ENCODE data around the gene IL22RA1.
A peak's percentile ranks its signal among the peaks of the same experiment; 100 is the strongest.

IL22RA1 gene

DNA sequence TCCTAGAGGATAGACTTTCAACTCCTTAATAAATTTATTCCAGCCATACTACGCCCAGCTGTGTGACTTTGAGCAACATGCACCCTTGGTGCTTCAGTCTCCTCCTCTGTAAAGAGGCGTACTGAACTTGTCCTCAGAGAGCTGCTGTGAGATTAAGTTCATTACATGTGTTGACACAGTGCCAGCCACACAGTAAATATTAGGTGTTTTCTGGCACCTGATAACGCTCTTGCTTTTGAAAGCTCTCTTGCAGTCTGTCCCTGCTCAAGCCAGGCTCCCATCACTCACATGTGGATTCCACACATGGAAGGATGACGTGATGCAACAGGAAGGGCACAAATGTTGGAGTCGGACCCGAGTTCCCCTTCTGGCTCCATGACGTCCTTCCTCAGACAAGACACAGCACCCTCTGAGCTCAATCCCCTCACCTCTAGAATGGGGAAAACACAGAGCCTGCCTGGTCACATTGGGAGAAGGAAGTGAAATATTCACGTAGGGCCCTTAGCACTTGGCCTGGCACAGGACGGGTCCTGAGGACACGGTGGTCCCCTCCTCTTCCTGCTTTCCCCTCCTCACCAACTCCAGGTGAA is 36.4 kb upstream of the IL22RA1 start:
- no peaks in the 10 kb centered on the region for H3K27me3 Mint-ChIP-seq
- no peak overlapping the region for H3K4me3 Mint-ChIP-seq
- no peak for ATAC-seq (replicated peaks; ENCODE audit: extremely low read depth, poor library complexity, severe bottlenecking)
- DNase-seq (ENCODE audit: low spot score in 2 of 2) = no peak
- H3K27ac Mint-ChIP-seq (ENCODE audit: low read depth) = no peak overlapping the region
- H3K4me1 Mint-ChIP-seq = peaks cover 10% of the 10 kb centered on the region
- H3K9me3 Mint-ChIP-seq = no peaks in the 10 kb centered on the region
- H3K36me3 Mint-ChIP-seq (ENCODE audit: insufficient read depth) = peaks cover 12% of the 10 kb centered on the region

DNA sequence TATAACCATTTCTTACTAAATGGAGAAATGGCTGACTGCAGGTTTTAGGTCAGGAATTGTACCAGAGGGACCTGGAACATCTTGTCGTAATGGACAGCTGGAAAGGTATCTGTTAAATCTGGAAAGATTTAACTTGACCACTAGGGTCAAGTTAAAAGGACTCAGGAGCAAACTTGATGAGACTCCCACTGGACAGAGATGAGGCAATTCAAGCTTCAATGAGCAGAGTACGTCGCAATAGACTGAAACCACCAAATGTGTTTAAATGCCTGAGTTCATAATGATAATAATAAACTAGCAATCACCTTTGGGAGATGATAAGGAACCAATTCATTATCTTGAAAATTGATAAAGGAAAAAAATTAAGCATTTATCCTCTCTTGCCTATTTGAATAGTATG is 35.5 kb upstream of the IL22RA1 start:
- Mint-ChIP-seq H3K4me3 (no peak overlapping the region), H3K9me3 (no peaks in the 10 kb centered on the region), H3K27me3 (no peaks in the 10 kb centered on the region), H3K4me1 (peaks cover 12% of the 10 kb centered on the region), H3K36me3 (ENCODE audit: insufficient read depth) (peaks cover 12% of the 10 kb centered on the region), H3K27ac (ENCODE audit: low read depth) (no peak overlapping the region)
- DNase-seq (ENCODE audit: low spot score in 2 of 2) (no peak), ATAC-seq (replicated peaks; ENCODE audit: extremely low read depth, poor library complexity, severe bottlenecking) (no peak)

DNA sequence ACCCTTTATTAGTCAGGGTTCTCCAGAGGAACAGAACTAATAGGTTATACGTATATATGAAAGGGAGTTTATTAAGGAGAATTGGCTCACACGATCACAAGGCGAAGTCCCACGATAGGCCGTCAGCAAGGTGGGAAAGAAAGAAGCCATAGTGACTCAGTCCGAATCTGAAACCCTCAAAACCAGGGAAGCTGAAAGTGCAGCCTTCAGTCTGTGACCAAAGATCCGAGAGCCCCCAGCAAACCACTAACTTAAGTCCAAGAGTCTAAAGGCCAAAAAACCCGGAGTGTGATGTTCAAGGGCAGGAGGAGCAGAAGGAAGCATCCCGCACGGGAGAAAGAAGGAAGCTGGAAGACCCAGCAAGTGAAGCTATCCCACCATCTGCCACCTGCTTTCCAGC is 34.2 kb upstream of the IL22RA1 start:
- peaks cover 13% of the 10 kb centered on the region for H3K4me1 Mint-ChIP-seq
- no peak for DNase-seq (ENCODE audit: low spot score in 2 of 2)
- peaks cover 12% of the 10 kb centered on the region for H3K36me3 Mint-ChIP-seq (ENCODE audit: insufficient read depth)
- H3K4me3 Mint-ChIP-seq = no peak overlapping the region
- no peak for ATAC-seq (replicated peaks; ENCODE audit: extremely low read depth, poor library complexity, severe bottlenecking)
- no peaks in the 10 kb centered on the region for H3K27me3 Mint-ChIP-seq
- peak overlapping the region; percentile 16 for H3K27ac Mint-ChIP-seq (ENCODE audit: low read depth)
- no peaks in the 10 kb centered on the region for H3K9me3 Mint-ChIP-seq

DNA sequence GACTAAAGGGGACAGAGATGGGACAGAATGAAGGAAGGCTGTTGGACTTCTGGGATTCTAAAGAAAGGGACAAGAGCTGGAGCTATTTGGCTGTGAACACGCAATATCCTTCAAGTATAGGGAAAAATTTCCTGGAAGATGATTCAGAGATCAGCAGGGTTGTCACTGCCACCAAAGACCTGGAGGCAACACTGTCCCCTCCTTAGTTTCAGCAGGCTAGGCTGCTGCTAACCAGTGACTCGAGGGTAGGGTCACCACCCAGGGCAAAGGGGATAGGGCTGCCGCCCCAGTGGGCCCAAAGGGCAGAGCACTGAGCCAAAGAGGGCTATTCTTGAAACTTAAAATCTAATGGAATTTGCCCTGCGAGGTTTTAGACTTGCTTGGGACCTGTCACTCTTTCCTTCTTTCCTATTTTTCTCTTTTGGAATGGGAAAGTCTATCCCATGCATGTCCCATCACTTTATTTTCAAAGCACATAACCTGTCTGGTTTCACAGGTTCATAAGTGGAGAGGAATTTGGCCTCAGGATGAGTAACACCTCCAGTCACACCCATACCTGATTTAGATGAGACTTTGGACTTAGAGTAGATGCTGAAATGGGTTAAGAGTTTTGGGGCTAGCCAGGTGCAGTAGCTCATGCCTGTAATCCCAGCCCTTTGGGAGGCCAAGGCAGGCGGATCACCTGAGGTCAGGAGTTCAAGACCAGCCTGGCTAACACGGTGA is 32.3 kb upstream of the IL22RA1 start:
- DNase-seq (ENCODE audit: low spot score in 2 of 2) (no peak), ATAC-seq (replicated peaks; ENCODE audit: extremely low read depth, poor library complexity, severe bottlenecking) (no peak)
- H3K27ac Mint-ChIP-seq (ENCODE audit: low read depth) = no peak overlapping the region
- H3K36me3 Mint-ChIP-seq (ENCODE audit: insufficient read depth) = peaks cover 13% of the 10 kb centered on the region
- H3K9me3 Mint-ChIP-seq = no peaks in the 10 kb centered on the region
- no peak overlapping the region for H3K4me3 Mint-ChIP-seq
- no peaks in the 10 kb centered on the region for H3K27me3 Mint-ChIP-seq
- peaks cover 13% of the 10 kb centered on the region for H3K4me1 Mint-ChIP-seq

DNA sequence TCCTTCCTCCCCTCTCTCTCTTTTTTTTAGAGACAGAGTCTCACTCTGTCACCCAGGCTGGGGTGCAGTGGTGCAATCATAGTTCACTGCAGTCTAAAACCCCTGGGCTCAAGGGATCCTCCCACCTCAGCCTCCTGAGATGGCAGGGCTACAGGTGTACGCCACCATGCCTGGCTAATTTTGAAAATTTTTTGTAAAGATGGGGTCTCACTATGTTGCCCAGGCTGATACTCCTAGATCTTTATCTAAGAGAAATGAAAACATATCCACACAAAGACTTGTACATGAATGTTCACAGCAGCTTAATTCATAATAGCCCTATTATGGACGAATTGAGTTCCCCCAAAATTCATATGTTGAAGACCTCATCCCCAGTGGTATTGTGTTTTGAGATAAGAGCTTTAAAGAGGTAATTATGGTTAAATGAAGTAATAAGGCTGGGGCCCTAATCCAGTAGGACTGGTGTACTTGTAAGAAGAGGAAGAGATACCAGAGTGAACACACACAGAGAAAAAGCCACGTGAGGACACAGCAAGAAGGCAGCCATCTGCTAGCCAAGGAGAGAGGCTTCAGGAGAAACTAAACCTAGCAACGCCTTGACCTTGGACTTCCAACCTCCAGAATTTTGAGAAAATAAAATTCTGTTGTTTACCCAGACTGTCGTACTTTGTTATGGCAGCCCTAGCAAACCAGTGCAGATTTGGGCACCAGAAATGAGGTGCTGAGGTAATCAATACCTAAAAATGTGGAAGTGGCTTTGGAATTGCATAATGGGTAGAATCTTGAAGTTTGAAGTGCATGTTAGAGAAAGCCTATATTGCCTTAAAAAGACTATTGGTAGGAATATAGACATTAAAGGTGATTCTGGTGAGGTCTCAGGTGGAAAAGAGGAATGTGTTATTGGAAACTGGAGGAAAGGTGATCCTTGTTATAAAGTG is 31.0 kb upstream of the IL22RA1 start:
- no peaks in the 10 kb centered on the region for H3K27me3 Mint-ChIP-seq
- ATAC-seq (replicated peaks; ENCODE audit: extremely low read depth, poor library complexity, severe bottlenecking) (no peak), DNase-seq (ENCODE audit: low spot score in 2 of 2) (no peak)
- peaks cover 13% of the 10 kb centered on the region for H3K4me1 Mint-ChIP-seq
- peaks cover 10% of the 10 kb centered on the region for H3K36me3 Mint-ChIP-seq (ENCODE audit: insufficient read depth)
- no peak overlapping the region for H3K4me3 Mint-ChIP-seq
- no peak overlapping the region for H3K27ac Mint-ChIP-seq (ENCODE audit: low read depth)
- H3K9me3 Mint-ChIP-seq = no peaks in the 10 kb centered on the region

DNA sequence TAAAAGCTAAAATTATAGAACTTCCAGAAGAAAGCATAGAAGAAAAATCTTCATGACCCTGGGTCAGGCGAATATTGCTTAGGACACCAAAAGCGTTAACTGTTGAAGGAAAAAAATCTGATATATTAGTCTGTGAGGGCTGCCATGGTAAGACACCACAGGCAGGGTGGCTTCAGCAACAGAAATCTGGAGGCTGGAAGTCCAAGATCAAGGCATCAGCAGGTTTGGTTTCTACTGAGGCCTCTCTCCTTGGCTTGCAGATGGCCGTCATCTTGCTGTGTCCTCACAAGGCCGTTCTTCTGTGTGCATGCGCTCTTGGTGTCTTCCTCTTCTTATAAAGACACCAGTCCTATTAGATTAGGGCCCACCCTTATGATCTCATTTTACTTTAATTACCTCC is 29.7 kb upstream of the IL22RA1 start:
- Mint-ChIP-seq H3K4me3 (no peak overlapping the region), H3K36me3 (ENCODE audit: insufficient read depth) (peaks cover 20% of the 10 kb centered on the region), H3K27me3 (no peaks in the 10 kb centered on the region), H3K9me3 (no peaks in the 10 kb centered on the region), H3K4me1 (peaks cover 13% of the 10 kb centered on the region), H3K27ac (ENCODE audit: low read depth) (no peak overlapping the region)
- ATAC-seq (replicated peaks; ENCODE audit: extremely low read depth, poor library complexity, severe bottlenecking) (no peak), DNase-seq (ENCODE audit: low spot score in 2 of 2) (no peak)

DNA sequence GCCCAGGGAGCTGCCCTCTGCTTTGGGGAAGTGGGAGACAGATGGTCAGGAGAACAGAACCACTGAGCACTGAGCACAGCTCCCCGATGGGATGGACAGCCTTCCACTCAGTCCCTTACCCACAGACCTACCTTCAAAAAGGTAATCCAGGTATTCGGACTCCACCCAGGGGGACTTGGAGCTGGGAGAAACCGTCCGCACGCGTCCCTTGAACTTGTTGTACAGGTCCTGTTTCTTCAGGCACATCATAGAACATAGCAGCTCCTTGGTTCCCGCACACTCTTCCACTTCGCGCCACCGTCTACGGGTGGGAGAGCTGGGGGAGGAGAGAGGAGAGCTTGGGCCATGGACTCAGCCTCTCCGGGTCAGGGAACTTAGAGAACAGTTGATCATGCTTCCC is 26.3 kb upstream of the IL22RA1 start:
- H3K27ac Mint-ChIP-seq (ENCODE audit: low read depth) = no peak overlapping the region
- no peaks in the 10 kb centered on the region for H3K27me3 Mint-ChIP-seq
- H3K4me3 Mint-ChIP-seq = no peak overlapping the region
- no peak for DNase-seq (ENCODE audit: low spot score in 2 of 2)
- peaks cover 29% of the 10 kb centered on the region for H3K36me3 Mint-ChIP-seq (ENCODE audit: insufficient read depth)
- no peak for ATAC-seq (replicated peaks; ENCODE audit: extremely low read depth, poor library complexity, severe bottlenecking)
- H3K9me3 Mint-ChIP-seq = no peaks in the 10 kb centered on the region
- peaks cover 8% of the 10 kb centered on the region for H3K4me1 Mint-ChIP-seq

DNA sequence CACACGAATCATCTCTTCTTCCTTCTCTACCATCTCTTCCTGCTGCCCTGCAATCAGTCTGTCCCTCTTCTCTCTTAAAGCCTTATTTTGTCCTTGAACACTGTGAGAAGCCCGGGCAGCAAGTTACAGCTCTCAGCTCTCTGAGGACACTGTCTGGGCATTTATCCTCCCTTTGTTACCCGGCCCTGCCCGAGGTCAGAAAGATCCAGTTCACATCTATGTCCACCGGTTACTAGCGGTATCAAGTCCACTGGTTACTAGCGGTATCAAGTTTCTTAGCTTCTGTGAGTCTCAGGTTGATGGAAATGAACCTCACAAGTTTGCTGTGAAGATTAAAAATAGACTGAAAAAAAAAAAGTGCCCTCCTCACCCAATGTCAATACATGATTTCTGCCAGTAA is 25.3 kb upstream of the IL22RA1 start:
- no peak overlapping the region for H3K27ac Mint-ChIP-seq (ENCODE audit: low read depth)

DNA sequence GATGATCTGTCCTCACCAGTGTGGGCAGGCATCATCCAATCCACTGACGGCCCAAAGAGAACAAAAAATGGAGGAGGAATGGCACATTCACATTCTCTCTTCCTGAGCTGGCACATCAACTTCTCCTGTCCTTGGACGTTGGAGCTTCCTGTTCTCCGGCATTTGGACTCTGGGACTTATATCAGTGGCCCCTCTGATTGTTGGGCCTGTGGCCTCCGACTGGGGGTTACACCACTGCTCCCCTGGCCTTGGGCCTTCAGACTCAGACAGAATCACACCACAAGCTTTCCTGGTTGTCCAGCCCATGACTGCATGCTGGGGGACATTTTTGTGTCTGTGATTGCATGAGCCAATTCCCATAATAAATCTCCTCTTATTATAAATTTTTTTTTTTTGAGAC is 24.1 kb upstream of the IL22RA1 start:
- DNase-seq (ENCODE audit: low spot score in 2 of 2) = no peak
- no peaks in the 10 kb centered on the region for H3K4me1 Mint-ChIP-seq
- ATAC-seq (replicated peaks; ENCODE audit: extremely low read depth, poor library complexity, severe bottlenecking) = no peak
- no peak overlapping the region for H3K4me3 Mint-ChIP-seq
- no peaks in the 10 kb centered on the region for H3K9me3 Mint-ChIP-seq
- no peak overlapping the region for H3K27ac Mint-ChIP-seq (ENCODE audit: low read depth)
- peaks cover 31% of the 10 kb centered on the region for H3K36me3 Mint-ChIP-seq (ENCODE audit: insufficient read depth)
- H3K27me3 Mint-ChIP-seq = no peaks in the 10 kb centered on the region

More for the DNA sequence above, 25.3 kb upstream of the IL22RA1 start:
- Mint-ChIP-seq H3K4me1 (no peaks in the 10 kb centered on the region), H3K27me3 (no peaks in the 10 kb centered on the region), H3K36me3 (ENCODE audit: insufficient read depth) (peaks cover 31% of the 10 kb centered on the region), H3K9me3 (no peaks in the 10 kb centered on the region), H3K4me3 (no peak overlapping the region)
- no peak for DNase-seq (ENCODE audit: low spot score in 2 of 2)
- no peak for ATAC-seq (replicated peaks; ENCODE audit: extremely low read depth, poor library complexity, severe bottlenecking)

DNA sequence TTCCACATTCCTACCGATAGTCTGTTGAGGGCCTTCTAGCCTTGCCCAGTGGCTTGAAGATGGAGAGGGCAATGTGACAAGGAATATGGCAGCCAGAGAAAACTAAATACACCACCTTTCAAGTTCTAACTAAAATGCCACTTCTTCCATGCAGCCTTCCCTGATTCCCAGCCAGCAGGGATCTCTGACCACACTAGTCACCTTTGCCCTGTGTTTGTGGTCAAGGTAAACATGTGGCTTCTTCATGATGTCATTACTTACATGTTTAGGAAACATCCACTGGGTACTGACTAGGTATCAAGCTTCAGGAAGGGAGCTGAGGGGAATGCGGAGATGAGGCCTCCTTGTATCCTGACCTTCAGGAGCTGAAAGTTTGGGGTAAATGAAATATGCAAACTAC is 22.6 kb upstream of the IL22RA1 start:
- ATAC-seq (replicated peaks; ENCODE audit: extremely low read depth, poor library complexity, severe bottlenecking) (no peak), DNase-seq (ENCODE audit: low spot score in 2 of 2) (no peak)
- Mint-ChIP-seq H3K4me3 (no peak overlapping the region), H3K9me3 (no peaks in the 10 kb centered on the region), H3K27me3 (no peaks in the 10 kb centered on the region), H3K36me3 (ENCODE audit: insufficient read depth) (peaks cover 30% of the 10 kb centered on the region), H3K4me1 (no peaks in the 10 kb centered on the region), H3K27ac (ENCODE audit: low read depth) (no peak overlapping the region)

DNA sequence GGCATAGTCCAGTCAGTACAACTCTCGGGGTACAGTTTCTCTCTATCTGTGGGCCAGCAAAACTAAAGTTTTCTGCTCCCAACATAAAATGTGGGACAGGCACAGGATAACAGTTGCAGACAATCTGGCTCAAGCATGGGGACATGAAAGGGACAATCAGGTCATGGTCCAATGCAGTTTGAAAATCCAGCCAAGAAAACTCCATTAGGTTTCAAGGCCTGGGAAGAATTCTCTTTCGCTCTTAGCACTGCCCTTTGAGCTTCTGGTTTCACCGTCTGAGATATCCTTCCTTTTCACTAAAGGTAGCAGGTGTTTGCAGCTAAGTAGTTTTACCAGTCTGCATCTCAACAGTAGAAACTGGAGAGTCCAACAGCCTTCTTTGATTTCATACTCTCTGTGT is 21.1 kb upstream of the IL22RA1 start:
- no peaks in the 10 kb centered on the region for H3K27me3 Mint-ChIP-seq
- ATAC-seq (replicated peaks; ENCODE audit: extremely low read depth, poor library complexity, severe bottlenecking) = no peak
- no peaks in the 10 kb centered on the region for H3K4me1 Mint-ChIP-seq
- peaks cover 33% of the 10 kb centered on the region for H3K36me3 Mint-ChIP-seq (ENCODE audit: insufficient read depth)
- no peak for DNase-seq (ENCODE audit: low spot score in 2 of 2)
- H3K4me3 Mint-ChIP-seq = no peak overlapping the region
- no peaks in the 10 kb centered on the region for H3K9me3 Mint-ChIP-seq
- no peak overlapping the region for H3K27ac Mint-ChIP-seq (ENCODE audit: low read depth)

DNA sequence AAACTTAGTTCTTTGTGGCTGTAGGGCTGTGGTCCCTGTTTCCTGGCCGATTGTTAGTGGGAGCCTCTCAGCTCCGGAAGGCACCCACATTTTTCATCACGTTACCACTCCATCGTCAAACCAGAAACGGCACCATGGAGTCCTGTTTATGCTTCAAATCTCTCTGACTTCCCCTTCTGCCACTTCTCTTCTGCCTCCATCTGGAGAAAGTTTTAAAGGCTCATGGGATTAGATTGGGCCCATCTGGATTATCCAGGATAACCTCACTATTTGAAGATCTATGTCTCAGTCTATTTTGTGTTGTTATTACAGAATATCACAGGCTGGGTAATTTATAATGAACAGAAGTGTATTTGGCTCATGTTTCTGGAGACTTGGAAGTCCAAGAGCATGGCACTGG is 19.3 kb upstream of the IL22RA1 start:
- Mint-ChIP-seq H3K4me3 (no peak overlapping the region), H3K4me1 (no peaks in the 10 kb centered on the region), H3K9me3 (no peaks in the 10 kb centered on the region), H3K27ac (ENCODE audit: low read depth) (no peak overlapping the region), H3K27me3 (no peaks in the 10 kb centered on the region), H3K36me3 (ENCODE audit: insufficient read depth) (peaks cover 28% of the 10 kb centered on the region)
- ATAC-seq (replicated peaks; ENCODE audit: extremely low read depth, poor library complexity, severe bottlenecking) (no peak), DNase-seq (ENCODE audit: low spot score in 2 of 2) (no peak)

DNA sequence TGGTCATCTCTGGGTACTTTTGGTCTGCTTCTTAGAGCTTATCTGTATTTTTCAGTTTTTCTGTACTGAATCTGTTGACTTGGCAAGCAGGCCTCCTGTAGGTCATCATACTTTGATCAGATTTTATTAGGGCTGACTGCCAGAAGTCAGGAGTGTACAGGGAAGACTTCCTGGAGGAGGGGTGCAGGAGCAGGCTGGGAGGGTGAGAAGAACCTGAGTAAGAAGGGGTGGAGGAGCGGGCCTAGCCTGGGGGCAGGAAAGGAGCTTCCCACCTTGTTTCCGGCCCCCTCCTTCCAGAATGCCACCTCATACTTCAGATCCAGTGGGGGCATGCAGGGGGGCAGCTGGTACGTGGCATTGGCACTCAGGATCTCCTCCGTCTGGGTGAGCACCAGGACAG is 18.3 kb upstream of the IL22RA1 start:
- Mint-ChIP-seq H3K4me3 (no peak overlapping the region), H3K9me3 (no peaks in the 10 kb centered on the region), H3K36me3 (ENCODE audit: insufficient read depth) (peaks cover 25% of the 10 kb centered on the region), H3K27ac (ENCODE audit: low read depth) (peak overlapping the region; percentile 50), H3K4me1 (no peaks in the 10 kb centered on the region), H3K27me3 (no peaks in the 10 kb centered on the region)
- no peak for DNase-seq (ENCODE audit: low spot score in 2 of 2)
- ATAC-seq (replicated peaks; ENCODE audit: extremely low read depth, poor library complexity, severe bottlenecking) = no peak

Data from central memory CD8-positive, alpha-beta T cell (primary cell).